ENCODE results near the gene TULP1. TPM values are rescaled to one million over a fixed set of nuclear protein-coding genes. Genes with fewer than 3 reads are reported as not detected.
"Not testable (repeated sequence)": the region's sequence is repeated elsewhere in the genome, so short reads cannot be mapped to it uniquely, and the experiment has no call there.

The TULP1 gene
- total RNA-seq, 1 experiment from 2014 or later = not detected

- Histone ChIP-seq H3K27ac (ENCODE audit: low read length) (no peak overlapping the region), H4K20me1 (ENCODE audit: insufficient read depth, low read depth, low read length) (no peaks in the 10 kb centered on the region), H3K9me2 (replicated peaks; ENCODE audit: insufficient read depth, low read length) (no peaks in the 10 kb centered on the region), H3K4me2 (ENCODE audit: low read depth, low read length, poor library complexity, severe bottlenecking) (no peak overlapping the region), H3K36me3 (ENCODE audit: insufficient read depth, low read length) (no peaks in the 10 kb centered on the region), H3K79me2 (ENCODE audit: low read length) (no peaks in the 10 kb centered on the region), H3K9me3 (ENCODE audit: low read length) (peaks cover 13% of the 10 kb centered on the region), H3K4me1 (ENCODE audit: low read length) (no peaks in the 10 kb centered on the region), H3K27me3 (ENCODE audit: low read length) (no peaks in the 10 kb centered on the region), H3K4me3 (ENCODE audit: low read length) (no peak overlapping the region), H2AFZ (ENCODE audit: low read length) (no peak overlapping the region), H3K9ac (ENCODE audit: low read length) (no peak overlapping the region)
- DNase-seq = peak; percentile 41
These were observed 37.7 kb upstream of the TULP1 start for GRCh38 chr6:35550437-35550836.

GRCh38 chr6:35547676-35548075 is 35.0 kb upstream of the TULP1 start:
- H3K9ac ChIP-seq (ENCODE audit: low read length) = no peak overlapping the region
- no peak overlapping the region for H2AFZ ChIP-seq (ENCODE audit: low read length)
- no peaks in the 10 kb centered on the region for H3K4me1 ChIP-seq (ENCODE audit: low read length)
- no peaks in the 10 kb centered on the region for H3K36me3 ChIP-seq (ENCODE audit: insufficient read depth, low read length)
- no peaks in the 10 kb centered on the region for H3K79me2 ChIP-seq (ENCODE audit: low read length)
- H3K4me2 ChIP-seq (ENCODE audit: low read depth, low read length, poor library complexity, severe bottlenecking) = no peak overlapping the region
- no peak for DNase-seq
- no peaks in the 10 kb centered on the region for H3K27me3 ChIP-seq (ENCODE audit: low read length)
- no peaks in the 10 kb centered on the region for H3K9me2 ChIP-seq (replicated peaks; ENCODE audit: insufficient read depth, low read length)
- H3K27ac ChIP-seq (ENCODE audit: low read length) = no peak overlapping the region
- no peaks in the 10 kb centered on the region for H4K20me1 ChIP-seq (ENCODE audit: insufficient read depth, low read depth, low read length)
- peaks cover 13% of the 10 kb centered on the region for H3K9me3 ChIP-seq (ENCODE audit: low read length)
- H3K4me3 ChIP-seq (ENCODE audit: low read length) = no peak overlapping the region

GRCh38 chr6:35544769-35545361 is 32.2 kb upstream of the TULP1 start:
- Histone ChIP-seq H3K9ac (ENCODE audit: low read length) (no peak overlapping the region), H3K27me3 (ENCODE audit: low read length) (no peaks in the 10 kb centered on the region), H3K9me2 (replicated peaks; ENCODE audit: insufficient read depth, low read length) (no peaks in the 10 kb centered on the region), H3K4me2 (ENCODE audit: low read depth, low read length, poor library complexity, severe bottlenecking) (no peak overlapping the region), H3K4me3 (ENCODE audit: low read length) (no peak overlapping the region), H3K36me3 (ENCODE audit: insufficient read depth, low read length) (no peaks in the 10 kb centered on the region), H3K27ac (ENCODE audit: low read length) (no peak overlapping the region), H4K20me1 (ENCODE audit: insufficient read depth, low read depth, low read length) (no peaks in the 10 kb centered on the region), H3K4me1 (ENCODE audit: low read length) (no peaks in the 10 kb centered on the region), H3K79me2 (ENCODE audit: low read length) (no peaks in the 10 kb centered on the region), H3K9me3 (ENCODE audit: low read length) (peaks cover 4% of the 10 kb centered on the region), H2AFZ (ENCODE audit: low read length) (no peak overlapping the region)
- no peak for DNase-seq

GRCh38 chr6:35543459-35544193 is 30.9 kb upstream of the TULP1 start:
- no peaks in the 10 kb centered on the region for H3K9me3 ChIP-seq (ENCODE audit: low read length)
- no peak overlapping the region for H3K27ac ChIP-seq (ENCODE audit: low read length)
- no peaks in the 10 kb centered on the region for H4K20me1 ChIP-seq (ENCODE audit: insufficient read depth, low read depth, low read length)
- H3K9me2 ChIP-seq (replicated peaks; ENCODE audit: insufficient read depth, low read length) = no peaks in the 10 kb centered on the region
- DNase-seq = no peak
- H3K4me3 ChIP-seq (ENCODE audit: low read length) = no peak overlapping the region
- 0 out of 2 replicates have a peak overlapping the region, but pooled peaks have one; percentile 28 for H2AFZ ChIP-seq (ENCODE audit: low read length)
- no peaks in the 10 kb centered on the region for H3K79me2 ChIP-seq (ENCODE audit: low read length)
- no peaks in the 10 kb centered on the region for H3K36me3 ChIP-seq (ENCODE audit: insufficient read depth, low read length)
- H3K4me2 ChIP-seq (ENCODE audit: low read depth, low read length, poor library complexity, severe bottlenecking) = no peak overlapping the region
- no peak overlapping the region for H3K9ac ChIP-seq (ENCODE audit: low read length)
- no peaks in the 10 kb centered on the region for H3K27me3 ChIP-seq (ENCODE audit: low read length)
- H3K4me1 ChIP-seq (ENCODE audit: low read length) = no peaks in the 10 kb centered on the region

GRCh38 chr6:35541836-35542235 is 29.1 kb upstream of the TULP1 start:
- DNase-seq = no peak
- H4K20me1 ChIP-seq (ENCODE audit: insufficient read depth, low read depth, low read length) = no peaks in the 10 kb centered on the region
- no peak overlapping the region for H2AFZ ChIP-seq (ENCODE audit: low read length)
- H3K9ac ChIP-seq (ENCODE audit: low read length) = no peak overlapping the region
- no peaks in the 10 kb centered on the region for H3K27me3 ChIP-seq (ENCODE audit: low read length)
- H3K9me3 ChIP-seq (ENCODE audit: low read length) = no peaks in the 10 kb centered on the region
- H3K4me1 ChIP-seq (ENCODE audit: low read length) = no peaks in the 10 kb centered on the region
- no peak overlapping the region for H3K4me2 ChIP-seq (ENCODE audit: low read depth, low read length, poor library complexity, severe bottlenecking)
- H3K79me2 ChIP-seq (ENCODE audit: low read length) = no peaks in the 10 kb centered on the region
- H3K9me2 ChIP-seq (replicated peaks; ENCODE audit: insufficient read depth, low read length) = no peaks in the 10 kb centered on the region
- no peak overlapping the region for H3K27ac ChIP-seq (ENCODE audit: low read length)
- no peak overlapping the region for H3K4me3 ChIP-seq (ENCODE audit: low read length)
- no peaks in the 10 kb centered on the region for H3K36me3 ChIP-seq (ENCODE audit: insufficient read depth, low read length)

- no peak overlapping the region for H2AFZ ChIP-seq (ENCODE audit: low read length)
- H3K4me3 ChIP-seq (ENCODE audit: low read length) = no peak overlapping the region
- H3K79me2 ChIP-seq (ENCODE audit: low read length) = no peaks in the 10 kb centered on the region
- no peaks in the 10 kb centered on the region for H4K20me1 ChIP-seq (ENCODE audit: insufficient read depth, low read depth, low read length)
- no peaks in the 10 kb centered on the region for H3K9me3 ChIP-seq (ENCODE audit: low read length)
- H3K36me3 ChIP-seq (ENCODE audit: insufficient read depth, low read length) = no peaks in the 10 kb centered on the region
- peak; percentile 15 for DNase-seq
- no peaks in the 10 kb centered on the region for H3K27me3 ChIP-seq (ENCODE audit: low read length)
- no peak overlapping the region for H3K27ac ChIP-seq (ENCODE audit: low read length)
- no peaks in the 10 kb centered on the region for H3K9me2 ChIP-seq (replicated peaks; ENCODE audit: insufficient read depth, low read length)
- H3K4me1 ChIP-seq (ENCODE audit: low read length) = no peaks in the 10 kb centered on the region
- no peak overlapping the region for H3K4me2 ChIP-seq (ENCODE audit: low read depth, low read length, poor library complexity, severe bottlenecking)
- H3K9ac ChIP-seq (ENCODE audit: low read length) = no peak overlapping the region
These were observed 26.5 kb upstream of the TULP1 start for GRCh38 chr6:35539223-35539622.

- not testable (repeated sequence) for H3K27ac ChIP-seq (ENCODE audit: low read length); H3K4me3 ChIP-seq (ENCODE audit: low read length); H3K9ac ChIP-seq (ENCODE audit: low read length); H3K9me3 ChIP-seq (ENCODE audit: low read length); H3K27me3 ChIP-seq (ENCODE audit: low read length); H3K4me1 ChIP-seq (ENCODE audit: low read length); H3K79me2 ChIP-seq (ENCODE audit: low read length); H4K20me1 ChIP-seq (ENCODE audit: insufficient read depth, low read depth, low read length); H3K36me3 ChIP-seq (ENCODE audit: insufficient read depth, low read length); DNase-seq; H3K9me2 ChIP-seq (replicated peaks; ENCODE audit: insufficient read depth, low read length); H2AFZ ChIP-seq (ENCODE audit: low read length); H3K4me2 ChIP-seq (ENCODE audit: low read depth, low read length, poor library complexity, severe bottlenecking)
These were observed 23.2 kb upstream of the TULP1 start for GRCh38 chr6:35535847-35536246.

- Histone ChIP-seq H3K4me2 (ENCODE audit: low read depth, low read length, poor library complexity, severe bottlenecking) (no peak overlapping the region), H2AFZ (ENCODE audit: low read length) (no peak overlapping the region), H3K4me3 (ENCODE audit: low read length) (no peak overlapping the region), H4K20me1 (ENCODE audit: insufficient read depth, low read depth, low read length) (no peaks in the 10 kb centered on the region), H3K4me1 (ENCODE audit: low read length) (no peaks in the 10 kb centered on the region), H3K9me3 (ENCODE audit: low read length) (no peaks in the 10 kb centered on the region), H3K27me3 (ENCODE audit: low read length) (no peaks in the 10 kb centered on the region), H3K9ac (ENCODE audit: low read length) (no peak overlapping the region), H3K36me3 (ENCODE audit: insufficient read depth, low read length) (no peaks in the 10 kb centered on the region), H3K27ac (ENCODE audit: low read length) (no peak overlapping the region), H3K79me2 (ENCODE audit: low read length) (no peaks in the 10 kb centered on the region), H3K9me2 (replicated peaks; ENCODE audit: insufficient read depth, low read length) (no peaks in the 10 kb centered on the region)
- no peak for DNase-seq
These were observed 21.9 kb upstream of the TULP1 start for GRCh38 chr6:35534407-35535170.

All from Karpas-422 (cell line).